GM23248 (cell line): ENCODE results near the gene SON.

Experiments used
- EZH2 ChIP-seq: fragments of 200-600 bp; sonication (generic); IDR thresholded peaks from 2 replicates; pipeline ENCODE4 v1.6.1; 2018; ENCODE audit warnings: antibody characterized with exemption, mild to moderate bottlenecking; ENCODE audit not compliant: insufficient read depth, poor library complexity, severe bottlenecking
- EZH2phosphoT487 ChIP-seq: fragments of 200-600 bp; sonication (generic); IDR thresholded peaks from 2 replicates; pipeline ENCODE4 v1.6.1; 2018; ENCODE audit warnings: antibody characterized with exemption, moderate library complexity, mild to moderate bottlenecking, low read depth; ENCODE audit not compliant: insufficient read depth

- TF ChIP-seq EZH2 (no peak), EZH2phosphoT487 (no peak)
These were observed 27.2 kb downstream of the SON start for GRCh38 chr21:33569991-33570390.
